ENCODE results near the gene AKAP1.
A peak's percentile ranks its signal among the peaks of the same experiment; 100 is the strongest.

AKAP1 gene

DNA sequence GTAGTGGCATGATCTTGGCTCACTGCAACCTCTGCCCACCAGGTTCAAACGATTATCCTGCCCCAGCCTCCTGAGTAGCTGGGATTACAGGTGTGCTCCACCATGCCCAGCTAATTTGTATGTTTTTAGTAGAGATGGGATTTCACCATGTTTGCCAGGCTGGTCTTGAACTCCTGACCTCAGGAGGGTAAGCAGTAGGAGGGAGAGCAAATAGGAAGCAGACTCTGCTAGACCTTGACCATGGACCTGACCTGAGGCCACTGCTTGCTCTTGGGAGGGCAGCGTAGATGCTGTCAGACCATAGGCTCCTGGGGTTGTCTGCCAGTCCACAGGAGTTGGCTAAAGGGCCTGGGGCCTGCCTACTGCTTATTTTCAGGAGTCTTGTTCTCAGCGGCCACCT is 28.6 kb downstream of the AKAP1 start:
- no peak for DNase-seq (ENCODE audit: low read depth)
- no peak for TF ChIP-seq CTCF (IDR thresholded peaks at IDR 0.05; ENCODE audit: insufficient read depth, low read depth, low read length, missing control alignments)

GRCh38 chr17:57114085-57114673 is 29.1 kb downstream of the AKAP1 start:
- TF ChIP-seq CTCF (IDR thresholded peaks at IDR 0.05; ENCODE audit: insufficient read depth, low read depth, low read length, missing control alignments): peak; percentile 85
- no peak overlapping the region for H3K4me3 ChIP-seq (ENCODE audit: low read depth, low read length)
- peak; percentile 51 for DNase-seq (ENCODE audit: low read depth)

More for the DNA sequence above, 28.6 kb downstream of the AKAP1 start:
- H3K4me3 ChIP-seq (ENCODE audit: low read depth, low read length): no peak overlapping the region

- TF ChIP-seq CTCF (IDR thresholded peaks at IDR 0.05; ENCODE audit: insufficient read depth, low read depth, low read length, missing control alignments): no peak
- H3K4me3 ChIP-seq (ENCODE audit: low read depth, low read length): no peak overlapping the region
- no peak for DNase-seq (ENCODE audit: low read depth)
These were observed 30.3 kb downstream of the AKAP1 start for GRCh38 chr17:57115377-57115776.

GRCh38 chr17:57115916-57116315 is 30.9 kb downstream of the AKAP1 start:
- no peak for DNase-seq (ENCODE audit: low read depth)
- no peak for TF ChIP-seq CTCF (IDR thresholded peaks at IDR 0.05; ENCODE audit: insufficient read depth, low read depth, low read length, missing control alignments)
- no peak overlapping the region for H3K4me3 ChIP-seq (ENCODE audit: low read depth, low read length)

- TF ChIP-seq CTCF (IDR thresholded peaks at IDR 0.05; ENCODE audit: insufficient read depth, low read depth, low read length, missing control alignments): no peak
- no peak overlapping the region for H3K4me3 ChIP-seq (ENCODE audit: low read depth, low read length)
- DNase-seq (ENCODE audit: low read depth): no peak
These were observed 32.8 kb downstream of the AKAP1 start for GRCh38 chr17:57117798-57118197.

DNA sequence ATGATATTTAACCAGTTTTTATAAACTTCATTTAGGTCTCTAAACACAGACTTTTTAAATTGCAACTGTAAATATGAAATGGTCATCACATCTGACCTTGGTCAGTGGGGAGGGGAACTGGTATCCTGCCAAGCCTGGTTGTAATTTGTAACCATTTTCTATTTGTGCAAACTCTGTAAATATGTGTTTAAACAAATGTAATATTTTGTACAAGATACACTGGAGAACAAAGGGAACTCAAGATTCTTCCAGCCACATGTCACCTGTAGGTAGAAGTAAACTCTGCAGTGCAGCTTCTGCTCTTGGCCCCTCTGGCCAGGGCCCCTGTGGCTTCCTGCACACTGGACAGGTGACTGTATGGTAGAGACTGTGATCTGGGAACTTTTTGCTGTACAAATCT is 35.8 kb downstream of the AKAP1 start:
- H3K4me3 ChIP-seq (ENCODE audit: low read depth, low read length): no peak overlapping the region
- DNase-seq (ENCODE audit: low read depth): no peak
- no peak for TF ChIP-seq CTCF (IDR thresholded peaks at IDR 0.05; ENCODE audit: insufficient read depth, low read depth, low read length, missing control alignments)
